ENCODE results near the gene FHL2.

GRCh38 chr2:105377871-105378270, 21.0 kb downstream of the FHL2 start:
- TF ChIP-seq CTCF (IDR thresholded peaks at IDR 0.05) (no peak), POLR2A (IDR thresholded peaks at IDR 0.05) (no peak)
